IMR-90 (cell line): Measurements from ENCODE around the gene LMO1. TPM values are rescaled to one million over a fixed set of nuclear protein-coding genes. Genes with fewer than 3 reads are reported as not detected.

ENCODE experiments used
- ATAC-seq: fragments of 200-7000 bp; cut with Tn5 transposase; 2 replicates; pipeline ENCODE4 v1.9.1; 2020; ENCODE audit warnings: low read depth, mild to moderate bottlenecking, moderate library complexity
- BruUV-seq: library from RNA; stranded (reverse); fragments of 400-500 nt; replicated peaks from 2 replicates; lab custom pipeline; 2021; lab: Mats Ljungman, UMichigan
- CTCF ChIA-PET: fragments of 300-600 bp; formaldehyde crosslinking; extraction: SDS; loops from one replicate; lab custom pipeline; 2021; ENCODE audit warnings: antibody characterized with exemption; lab: Yijun Ruan, JAX
- POLR2A ChIA-PET: fragments of 300-600 bp; sonication (Branson Sonifier 250); formaldehyde crosslinking; loops from one replicate; lab custom pipeline; 2022; ENCODE audit warnings: antibody characterized with exemption; ENCODE audit not compliant: unreplicated experiment; lab: Charles Lee
- DNase-seq: peaks from one replicate; pipeline ENCODE4 v3.0.0; 2013
- H2AFZ ChIP-seq: replicated peaks from 2 replicates; pipeline ENCODE3; 2013; ENCODE audit warnings: low read length, mild to moderate bottlenecking; ENCODE audit not compliant: poor library complexity
- H2AK5ac ChIP-seq: 2 replicates; pipeline ENCODE4 v1.6.1; 2013; ENCODE audit warnings: low read depth, low read length, inconsistent platforms
- H2AK9ac ChIP-seq: replicated peaks from 2 replicates; pipeline ENCODE3; 2013; ENCODE audit warnings: mild to moderate bottlenecking, low read depth, low read length, moderate library complexity; ENCODE audit not compliant: poor library complexity
- H2BK120ac ChIP-seq: 2 replicates; pipeline ENCODE4 v1.6.1; 2013; ENCODE audit warnings: low read depth, low read length, inconsistent platforms
- H2BK15ac ChIP-seq: 3 replicates; pipeline ENCODE4 v1.6.1; 2013; ENCODE audit warnings: low read depth, low read length, inconsistent platforms
- H2BK20ac ChIP-seq: 2 replicates; pipeline ENCODE4 v1.6.1; 2013; ENCODE audit warnings: low read depth, mild to moderate bottlenecking, inconsistent platforms, low read length, moderate library complexity
- H2BK5ac ChIP-seq: 2 replicates; pipeline ENCODE4 v1.6.1; 2013; ENCODE audit warnings: mild to moderate bottlenecking, low read depth, low read length, inconsistent platforms; ENCODE audit not compliant: poor library complexity, severe bottlenecking
- H3K14ac ChIP-seq: replicated peaks from 2 replicates; pipeline ENCODE4 v1.6.1; 2013; ENCODE audit warnings: low read depth, low read length, inconsistent platforms
- H3K18ac ChIP-seq: 2 replicates; pipeline ENCODE4 v1.6.1; 2013; ENCODE audit warnings: low read depth, low read length, control low read depth
- H3K23ac ChIP-seq: 2 replicates; pipeline ENCODE4 v1.6.1; 2013; ENCODE audit warnings: low read depth, low read length, inconsistent platforms
- H3K27ac ChIP-seq: 2 replicates; pipeline ENCODE4 v1.5.1; 2013; ENCODE audit warnings: mild to moderate bottlenecking, control low read depth, low read length; ENCODE audit not compliant: insufficient read depth
- H3K27me3 ChIP-seq: 2 replicates; pipeline ENCODE4 v1.6.1; 2013; ENCODE audit warnings: low read length; ENCODE audit not compliant: control insufficient read depth, insufficient read depth
- H3K36me3 ChIP-seq: 2 replicates; pipeline ENCODE4 v1.6.1; 2013; ENCODE audit warnings: low read length, mixed read lengths; ENCODE audit not compliant: control insufficient read depth, insufficient read depth
- H3K4ac ChIP-seq: 2 replicates; pipeline ENCODE4 v1.6.1; 2013; ENCODE audit warnings: low read depth, low read length, inconsistent platforms
- H3K4me1 ChIP-seq: 2 replicates; pipeline ENCODE4 v1.6.1; 2013; ENCODE audit warnings: low read length, mixed read lengths; ENCODE audit not compliant: control insufficient read depth, insufficient read depth
- H3K4me2 ChIP-seq: 2 replicates; pipeline ENCODE4 v1.6.1; 2013; ENCODE audit warnings: low read depth, mild to moderate bottlenecking, control low read depth, low read length, moderate library complexity
- H3K4me3 ChIP-seq: 2 replicates; pipeline ENCODE4 v1.5.1; 2013; ENCODE audit warnings: low read depth, mild to moderate bottlenecking, control low read depth, low read length, moderate library complexity; ENCODE audit not compliant: insufficient read depth
- H3K56ac ChIP-seq: 2 replicates; pipeline ENCODE4 v1.6.1; 2013; ENCODE audit warnings: low read length, inconsistent platforms; ENCODE audit not compliant: insufficient read depth; ENCODE audit errors: extremely low read depth
- H3K79me1 ChIP-seq, 2 experiments: 2 replicates each; pipeline ENCODE4 v1.6.1; 2013; ENCODE audit warnings: low read length in 2 of 2, inconsistent platforms in 1 of 2, low read depth in 1 of 2
- H3K9ac ChIP-seq: 2 replicates; pipeline ENCODE4 v1.6.1; 2013; ENCODE audit warnings: low read depth, low read length, control low read depth
- H3K9me1 ChIP-seq: 2 replicates; pipeline ENCODE4 v1.6.1; 2013; ENCODE audit warnings: low read length, inconsistent platforms; ENCODE audit not compliant: insufficient read depth
- H3K9me3 ChIP-seq: 2 replicates; pipeline ENCODE4 v1.6.1; 2013; ENCODE audit warnings: low read length; ENCODE audit not compliant: control insufficient read depth, insufficient read depth
- H4K20me1 ChIP-seq: 2 replicates; pipeline ENCODE4 v1.6.1; 2013; ENCODE audit warnings: low read length, inconsistent platforms; ENCODE audit not compliant: insufficient read depth
- H4K5ac ChIP-seq: 2 replicates; pipeline ENCODE4 v1.6.1; 2013; ENCODE audit warnings: mild to moderate bottlenecking, low read depth, low read length, control low read depth
- H4K8ac ChIP-seq, 2 experiments: 2 replicates each; pipeline ENCODE4 v1.6.1; 2013; ENCODE audit warnings: low read depth in 2 of 2, low read length in 2 of 2, control low read depth in 1 of 2, inconsistent platforms in 1 of 2
- H4K91ac ChIP-seq: 2 replicates; pipeline ENCODE4 v1.6.1; 2013; ENCODE audit warnings: low read depth, low read length, inconsistent platforms; ENCODE audit not compliant: insufficient read depth
- CEBPB ChIP-seq: IDR thresholded peaks from 2 replicates; pipeline ENCODE4 v1.6.1; 2012; ENCODE audit warnings: low read depth, low read length, improper control_type of control experiment
- CHD1 ChIP-seq: IDR thresholded peaks from 2 replicates; pipeline ENCODE4 v1.6.1; 2012; ENCODE audit warnings: low read depth, low read length, improper control_type of control experiment
- FOS ChIP-seq: fragments of 150-350 bp; IDR thresholded peaks from 2 replicates; pipeline ENCODE4 v1.6.1; 2016; ENCODE audit warnings: low read depth, low read length
- MAFK ChIP-seq: IDR thresholded peaks from 2 replicates; pipeline ENCODE4 v1.6.1; 2012; ENCODE audit warnings: low read depth, low read length, improper control_type of control experiment
- MAZ ChIP-seq: IDR thresholded peaks from 2 replicates; pipeline ENCODE4 v1.6.1; 2012; ENCODE audit warnings: low read depth, mild to moderate bottlenecking, low read length, improper control_type of control experiment, moderate library complexity, borderline replicate concordance
- NFE2L2 ChIP-seq: fragments of 150-350 bp; IDR thresholded peaks from 2 replicates; pipeline ENCODE4 v1.6.1; 2016; ENCODE audit warnings: low read depth, mild to moderate bottlenecking, low read length
- POLR2A ChIP-seq: IDR thresholded peaks from 2 replicates; pipeline ENCODE4 v1.6.1; 2012; ENCODE audit warnings: mild to moderate bottlenecking, low read depth, low read length
- RAD21 ChIP-seq: IDR thresholded peaks from 2 replicates; pipeline ENCODE4 v1.6.1; 2012; ENCODE audit warnings: low read length, improper control_type of control experiment
- RCOR1 ChIP-seq: IDR thresholded peaks from 2 replicates; pipeline ENCODE4 v1.6.1; 2012; ENCODE audit warnings: mild to moderate bottlenecking, low read length, improper control_type of control experiment; ENCODE audit not compliant: insufficient replicate concordance
- RFX5 ChIP-seq: IDR thresholded peaks from 2 replicates; pipeline ENCODE4 v1.8.0; 2012; ENCODE audit warnings: low read depth, mild to moderate bottlenecking, low read length, moderate library complexity
- SMC3 ChIP-seq: fragments of 150-350 bp; IDR thresholded peaks from 2 replicates; pipeline ENCODE4 v1.6.1; 2016; ENCODE audit warnings: low read depth, mild to moderate bottlenecking, antibody characterized with exemption, low read length, moderate library complexity
- WGBS, 2 experiments: methylation state at CpG; one replicate each; pipeline versions ENCODE4 v1.1.5 to v1.1.7; 2013; ENCODE audit warnings: missing lambda C conversion rate in 2 of 2; ENCODE audit not compliant: insufficient read length in 1 of 2; ENCODE audit errors: extremely low coverage in 2 of 2; 5-methylcytosine and 5-hydroxymethylcytosine counted together
- dilution Hi-C: fragments of 300-500 bp; cut with HindIII; formaldehyde crosslinking; loops from one replicate; pipeline ENCODE4 v1.14.3; 2018; ENCODE audit warnings: low sequenced_read_pairs; ENCODE audit not compliant: unreplicated experiment
- in situ Hi-C: fragments of 300-500 bp; cut with MboI; formaldehyde crosslinking; loops from 3 replicates; pipeline ENCODE4 v1.14.3; 2019; ENCODE audit warnings: low sequenced_read_pairs, inconsistent platforms, mixed read lengths
- intact Hi-C: fragments of 100-400 bp; cut with micrococcal nuclease; formaldehyde crosslinking; loops from 2 replicates; pipeline ENCODE4 v1.10.0; 2022
- polyA plus RNA-seq, 3 experiments: library from polyadenylated mRNA; depleted of rRNA; stranded (reverse); fragments of >200 nt; gene quantifications; 2 replicates each; pipeline ENCODE4 v1.2.3, GENCODE V29; 2012; ENCODE audit warnings: low replicate concordance in 1 of 3
- total RNA-seq: library from RNA; depleted of rRNA; stranded (reverse); fragments of >200 nt; gene quantifications from 2 replicates; pipeline ENCODE4 v1.2.3, GENCODE V29; 2012
- TF ChIP-seq, protein P1 (sequence below): fragments of 150-350 bp; IDR thresholded peaks from 2 replicates; pipeline ENCODE4 v1.6.1; 2016; ENCODE audit warnings: low read depth, mild to moderate bottlenecking, low read length, moderate library complexity, borderline replicate concordance
- TF ChIP-seq, protein P2 (sequence below): fragments of 150-350 bp; IDR thresholded peaks from 2 replicates; pipeline ENCODE4 v1.6.1; 2017; ENCODE audit warnings: mild to moderate bottlenecking, antibody characterized with exemption, low read length, low read depth

LMO1 gene
- total and polyA plus RNA-seq, 2 of the 4 experiments (the other 2 are of a cell fraction): not detected

DNA sequence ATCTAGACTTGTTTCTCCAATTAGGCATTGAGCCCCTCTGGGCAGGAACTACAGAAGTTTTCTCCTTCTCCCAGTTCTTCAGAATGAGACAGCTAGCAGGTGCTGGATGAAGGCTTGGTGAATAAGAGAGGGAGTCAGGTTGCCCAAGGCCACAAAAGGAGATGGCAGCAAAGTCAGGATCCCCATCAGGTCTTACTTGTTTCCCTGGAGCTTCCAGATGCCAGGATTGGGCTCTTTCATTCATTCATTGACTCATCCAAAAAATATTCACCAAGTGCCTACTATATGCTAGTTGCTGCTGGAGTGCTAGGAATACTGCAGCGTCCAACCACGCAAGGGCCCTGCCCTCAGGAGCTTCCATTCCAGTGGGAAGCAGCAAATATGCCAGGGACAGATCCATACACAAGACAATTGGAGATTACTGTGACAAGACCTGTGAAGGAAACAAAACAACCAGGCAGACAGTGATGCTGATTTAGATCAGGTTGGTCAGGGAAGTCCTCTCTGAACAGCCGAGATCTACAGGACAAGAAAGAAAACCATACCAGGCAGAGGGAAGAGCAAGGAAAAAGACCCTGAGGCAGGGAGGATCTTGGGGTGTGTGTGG lies 24.6 kb upstream of the LMO1 start:
- 59% methylated on average over 2 of the region's 3 CpGs; no CpG with 5 or more reads in 1 of the 2 experiments for WGBS, 2 experiments
- no peak for DNase-seq
- dilution Hi-C loops: no loop called here
- CTCF ChIA-PET: no interaction called here
- Histone ChIP-seq H2AFZ (no peak overlapping the region), H3K23ac (no peak overlapping the region; the same call in 1 of the 2 replicates), H2BK15ac (no peak overlapping the region), H2AK9ac (peak overlapping the region; percentile 3), H4K8ac (no peak overlapping the region), H3K56ac (no peak overlapping the region), H3K9me1 (no peaks in the 10 kb centered on the region), H3K36me3 (no peaks in the 10 kb centered on the region), H3K9ac (no peak overlapping the region), H3K27ac (no peak overlapping the region), H2BK5ac (no peak overlapping the region), H3K4me2 (no peak overlapping the region), H4K91ac (no peak overlapping the region), H3K4ac (no peak overlapping the region), H3K9me3 (no peaks in the 10 kb centered on the region), H2AK5ac (no peak overlapping the region), H2BK20ac (no peak overlapping the region), H3K4me3 (no peak overlapping the region), H3K27me3 (peaks cover 20% of the 10 kb centered on the region), H3K18ac (no peak overlapping the region), H4K5ac (no peak overlapping the region), H4K20me1 (no peaks in the 10 kb centered on the region), H3K4me1 (no peaks in the 10 kb centered on the region), H2BK120ac (no peak overlapping the region), H3K79me1 (no peaks in the 10 kb centered on the region), H3K14ac (no peak overlapping the region)
- POLR2A ChIA-PET: no interaction called here
- TF ChIP-seq CHD1 (no peak), CEBPB (no peak), SMC3 (no peak), RAD21 (no peak), MAFK (no peak), NFE2L2 (no peak), MAZ (no peak), RFX5 (no peak), RCOR1 (no peak), FOS (no peak), POLR2A (no peak)
- TF ChIP-seq, protein P1, sequence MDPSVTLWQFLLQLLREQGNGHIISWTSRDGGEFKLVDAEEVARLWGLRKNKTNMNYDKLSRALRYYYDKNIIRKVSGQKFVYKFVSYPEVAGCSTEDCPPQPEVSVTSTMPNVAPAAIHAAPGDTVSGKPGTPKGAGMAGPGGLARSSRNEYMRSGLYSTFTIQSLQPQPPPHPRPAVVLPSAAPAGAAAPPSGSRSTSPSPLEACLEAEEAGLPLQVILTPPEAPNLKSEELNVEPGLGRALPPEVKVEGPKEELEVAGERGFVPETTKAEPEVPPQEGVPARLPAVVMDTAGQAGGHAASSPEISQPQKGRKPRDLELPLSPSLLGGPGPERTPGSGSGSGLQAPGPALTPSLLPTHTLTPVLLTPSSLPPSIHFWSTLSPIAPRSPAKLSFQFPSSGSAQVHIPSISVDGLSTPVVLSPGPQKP: no peak
- TF ChIP-seq, protein P2, sequence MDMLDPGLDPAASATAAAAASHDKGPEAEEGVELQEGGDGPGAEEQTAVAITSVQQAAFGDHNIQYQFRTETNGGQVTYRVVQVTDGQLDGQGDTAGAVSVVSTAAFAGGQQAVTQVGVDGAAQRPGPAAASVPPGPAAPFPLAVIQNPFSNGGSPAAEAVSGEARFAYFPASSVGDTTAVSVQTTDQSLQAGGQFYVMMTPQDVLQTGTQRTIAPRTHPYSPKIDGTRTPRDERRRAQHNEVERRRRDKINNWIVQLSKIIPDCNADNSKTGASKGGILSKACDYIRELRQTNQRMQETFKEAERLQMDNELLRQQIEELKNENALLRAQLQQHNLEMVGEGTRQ: no peak
- no TSS peak for BruUV-seq
- no peak for ATAC-seq
- in situ Hi-C loops: no loop called here
- intact Hi-C loops: no loop called here
